ENCODE data around the gene IRX3. TPM values are rescaled to one million over a fixed set of nuclear protein-coding genes. Genes with fewer than 3 reads are reported as not detected.

Gene IRX3
- total RNA-seq, 1 experiment from 2014 or later: not detected

- no peak overlapping the region for H3K4me3 ChIP-seq (ENCODE audit: low read length)
- H3K4me2 ChIP-seq (ENCODE audit: low read depth, low read length, poor library complexity, severe bottlenecking): no peak overlapping the region
- no peak overlapping the region for H3K27ac ChIP-seq (ENCODE audit: low read length)
- no peaks in the 10 kb centered on the region for H3K27me3 ChIP-seq (ENCODE audit: low read length)
- H3K4me1 ChIP-seq (ENCODE audit: low read length): no peaks in the 10 kb centered on the region
- no peaks in the 10 kb centered on the region for H3K79me2 ChIP-seq (ENCODE audit: low read length)
- H3K9ac ChIP-seq (ENCODE audit: low read length): no peak overlapping the region
- no peak for DNase-seq
- H2AFZ ChIP-seq (ENCODE audit: low read length): no peak overlapping the region
- H4K20me1 ChIP-seq (ENCODE audit: insufficient read depth, low read depth, low read length): no peaks in the 10 kb centered on the region
- no peaks in the 10 kb centered on the region for H3K9me3 ChIP-seq (ENCODE audit: low read length)
- H3K9me2 ChIP-seq (replicated peaks; ENCODE audit: insufficient read depth, low read length): no peaks in the 10 kb centered on the region
- no peaks in the 10 kb centered on the region for H3K36me3 ChIP-seq (ENCODE audit: insufficient read depth, low read length)
Measured at GRCh38 chr16:54288835-54289241, 2.3 kb upstream of the IRX3 start.

DNA sequence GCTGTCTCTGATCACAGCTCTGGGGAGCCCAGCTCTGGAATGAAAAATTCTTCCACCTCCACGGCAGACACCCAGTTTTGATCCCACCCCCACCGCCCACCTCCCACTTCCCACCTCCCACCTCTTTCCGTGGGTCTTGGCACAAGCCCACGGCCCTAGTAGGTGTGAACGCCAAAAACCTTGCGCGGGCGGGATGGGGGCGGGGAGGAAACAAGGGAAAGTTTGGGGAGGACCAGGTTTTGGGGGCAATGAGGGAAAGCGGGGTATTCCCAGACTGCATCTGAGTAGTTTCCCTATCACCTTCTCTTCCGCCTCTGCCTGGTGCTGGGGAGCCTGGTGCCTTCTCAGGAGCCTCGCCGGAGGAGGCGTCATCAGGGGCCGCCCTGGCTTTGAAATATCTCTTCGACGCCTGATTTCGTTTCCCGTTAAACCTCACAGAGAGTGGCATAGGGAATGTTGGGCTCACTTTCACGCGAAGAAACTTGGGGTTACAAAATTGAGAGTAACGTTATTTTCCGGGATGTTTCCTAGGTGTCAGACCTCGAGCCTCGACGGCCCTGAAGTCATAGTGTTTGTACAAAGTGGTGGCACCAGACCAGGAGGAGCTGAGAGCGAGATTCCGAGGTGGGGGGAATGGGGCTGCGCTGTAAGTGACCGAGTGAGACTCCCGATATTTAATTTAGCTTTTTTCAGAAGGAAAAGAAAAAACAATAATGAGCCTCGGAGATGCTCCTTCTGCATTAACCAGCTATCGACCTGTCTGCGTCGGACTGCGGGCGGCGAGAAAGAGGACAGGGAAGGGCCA, 1.6 kb upstream of the IRX3 start:
- no peak overlapping the region for H3K27ac ChIP-seq (ENCODE audit: low read length)
- H4K20me1 ChIP-seq (ENCODE audit: insufficient read depth, low read depth, low read length): no peaks in the 10 kb centered on the region
- H3K9me2 ChIP-seq (replicated peaks; ENCODE audit: insufficient read depth, low read length): no peaks in the 10 kb centered on the region
- no peak overlapping the region for H3K9ac ChIP-seq (ENCODE audit: low read length)
- H3K79me2 ChIP-seq (ENCODE audit: low read length): no peaks in the 10 kb centered on the region
- H3K27me3 ChIP-seq (ENCODE audit: low read length): no peaks in the 10 kb centered on the region
- no peak overlapping the region for H2AFZ ChIP-seq (ENCODE audit: low read length)
- no peaks in the 10 kb centered on the region for H3K4me1 ChIP-seq (ENCODE audit: low read length)
- H3K36me3 ChIP-seq (ENCODE audit: insufficient read depth, low read length): no peaks in the 10 kb centered on the region
- H3K4me3 ChIP-seq (ENCODE audit: low read length): no peak overlapping the region
- DNase-seq: no peak
- no peak overlapping the region for H3K4me2 ChIP-seq (ENCODE audit: low read depth, low read length, poor library complexity, severe bottlenecking)
- no peaks in the 10 kb centered on the region for H3K9me3 ChIP-seq (ENCODE audit: low read length)

- Histone ChIP-seq H3K4me2 (ENCODE audit: low read depth, low read length, poor library complexity, severe bottlenecking) (no peak overlapping the region), H4K20me1 (ENCODE audit: insufficient read depth, low read depth, low read length) (no peaks in the 10 kb centered on the region), H2AFZ (ENCODE audit: low read length) (no peak overlapping the region), H3K4me1 (ENCODE audit: low read length) (no peaks in the 10 kb centered on the region), H3K9ac (ENCODE audit: low read length) (no peak overlapping the region), H3K9me3 (ENCODE audit: low read length) (no peaks in the 10 kb centered on the region), H3K9me2 (replicated peaks; ENCODE audit: insufficient read depth, low read length) (no peaks in the 10 kb centered on the region), H3K4me3 (ENCODE audit: low read length) (no peak overlapping the region), H3K36me3 (ENCODE audit: insufficient read depth, low read length) (no peaks in the 10 kb centered on the region), H3K27me3 (ENCODE audit: low read length) (no peaks in the 10 kb centered on the region), H3K79me2 (ENCODE audit: low read length) (no peaks in the 10 kb centered on the region), H3K27ac (ENCODE audit: low read length) (no peak overlapping the region)
- no peak for DNase-seq
Measured at GRCh38 chr16:54287131-54288029, 793 bp upstream of the IRX3 start.

- Histone ChIP-seq H3K4me3 (ENCODE audit: low read length) (no peak overlapping the region), H2AFZ (ENCODE audit: low read length) (no peak overlapping the region), H3K9me3 (ENCODE audit: low read length) (no peaks in the 10 kb centered on the region), H3K9me2 (replicated peaks; ENCODE audit: insufficient read depth, low read length) (no peaks in the 10 kb centered on the region), H3K36me3 (ENCODE audit: insufficient read depth, low read length) (no peaks in the 10 kb centered on the region), H3K4me2 (ENCODE audit: low read depth, low read length, poor library complexity, severe bottlenecking) (no peak overlapping the region), H3K27me3 (ENCODE audit: low read length) (no peaks in the 10 kb centered on the region), H4K20me1 (ENCODE audit: insufficient read depth, low read depth, low read length) (no peaks in the 10 kb centered on the region), H3K9ac (ENCODE audit: low read length) (no peak overlapping the region), H3K4me1 (ENCODE audit: low read length) (no peaks in the 10 kb centered on the region), H3K79me2 (ENCODE audit: low read length) (no peaks in the 10 kb centered on the region), H3K27ac (ENCODE audit: low read length) (no peak overlapping the region)
- DNase-seq: no peak
Measured at GRCh38 chr16:54286090-54286365, 559 bp downstream of the IRX3 start.

- Histone ChIP-seq H3K9me3 (ENCODE audit: low read length) (no peaks in the 10 kb centered on the region), H3K27me3 (ENCODE audit: low read length) (no peaks in the 10 kb centered on the region), H3K79me2 (ENCODE audit: low read length) (no peaks in the 10 kb centered on the region), H2AFZ (ENCODE audit: low read length) (no peak overlapping the region), H4K20me1 (ENCODE audit: insufficient read depth, low read depth, low read length) (no peaks in the 10 kb centered on the region), H3K9ac (ENCODE audit: low read length) (no peak overlapping the region), H3K9me2 (replicated peaks; ENCODE audit: insufficient read depth, low read length) (no peaks in the 10 kb centered on the region), H3K36me3 (ENCODE audit: insufficient read depth, low read length) (no peaks in the 10 kb centered on the region), H3K4me2 (ENCODE audit: low read depth, low read length, poor library complexity, severe bottlenecking) (no peak overlapping the region), H3K4me3 (ENCODE audit: low read length) (no peak overlapping the region), H3K27ac (ENCODE audit: low read length) (no peak overlapping the region), H3K4me1 (ENCODE audit: low read length) (no peaks in the 10 kb centered on the region)
- no peak for DNase-seq
Measured at GRCh38 chr16:54285414-54286089, 1.0 kb downstream of the IRX3 start.

- H2AFZ ChIP-seq (ENCODE audit: low read length): no peak overlapping the region
- H3K4me2 ChIP-seq (ENCODE audit: low read depth, low read length, poor library complexity, severe bottlenecking): no peak overlapping the region
- no peak overlapping the region for H3K4me3 ChIP-seq (ENCODE audit: low read length)
- H4K20me1 ChIP-seq (ENCODE audit: insufficient read depth, low read depth, low read length): no peaks in the 10 kb centered on the region
- H3K27me3 ChIP-seq (ENCODE audit: low read length): no peaks in the 10 kb centered on the region
- no peaks in the 10 kb centered on the region for H3K9me2 ChIP-seq (replicated peaks; ENCODE audit: insufficient read depth, low read length)
- DNase-seq: no peak
- no peaks in the 10 kb centered on the region for H3K9me3 ChIP-seq (ENCODE audit: low read length)
- no peak overlapping the region for H3K9ac ChIP-seq (ENCODE audit: low read length)
- no peaks in the 10 kb centered on the region for H3K4me1 ChIP-seq (ENCODE audit: low read length)
- H3K27ac ChIP-seq (ENCODE audit: low read length): no peak overlapping the region
- H3K79me2 ChIP-seq (ENCODE audit: low read length): no peaks in the 10 kb centered on the region
- no peaks in the 10 kb centered on the region for H3K36me3 ChIP-seq (ENCODE audit: insufficient read depth, low read length)
Measured at GRCh38 chr16:54284931-54285413, 1.6 kb downstream of the IRX3 start.

DNA sequence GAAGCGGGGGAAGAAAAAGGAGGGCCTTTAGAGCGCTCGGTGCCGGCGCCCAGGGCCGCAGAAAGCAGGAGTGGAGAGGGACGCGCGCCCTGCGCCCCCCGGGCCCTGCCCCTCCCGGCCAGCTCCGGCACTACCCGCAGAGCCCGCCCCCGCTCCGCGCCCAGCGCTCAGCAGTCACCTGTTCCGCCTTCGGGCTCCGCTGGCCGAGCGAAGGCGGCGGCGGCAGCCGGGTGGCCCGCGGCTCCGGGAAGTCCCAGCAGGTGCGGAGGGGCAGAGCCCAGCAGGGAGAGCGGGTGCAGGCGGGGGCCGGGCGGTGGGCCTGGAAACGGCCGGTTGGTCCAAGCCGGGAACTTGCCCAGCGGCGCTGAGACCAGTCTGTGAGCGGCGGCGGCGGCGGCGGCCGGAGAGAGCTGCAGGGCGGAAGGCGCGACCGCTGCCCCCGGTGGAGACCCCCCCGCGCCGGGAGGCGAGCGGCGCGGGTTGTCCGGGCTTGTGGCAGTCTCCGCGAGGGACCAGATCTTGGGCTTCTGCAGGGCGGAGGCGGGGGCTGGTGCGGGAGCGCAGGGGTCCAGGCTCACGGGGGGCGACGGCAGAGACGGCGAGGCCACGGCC, 2.2 kb downstream of the IRX3 start:
- Histone ChIP-seq H3K4me1 (ENCODE audit: low read length) (no peaks in the 10 kb centered on the region), H3K4me3 (ENCODE audit: low read length) (no peak overlapping the region), H3K9me2 (replicated peaks; ENCODE audit: insufficient read depth, low read length) (no peaks in the 10 kb centered on the region), H3K9me3 (ENCODE audit: low read length) (no peaks in the 10 kb centered on the region), H3K36me3 (ENCODE audit: insufficient read depth, low read length) (no peaks in the 10 kb centered on the region), H3K79me2 (ENCODE audit: low read length) (no peaks in the 10 kb centered on the region), H3K4me2 (ENCODE audit: low read depth, low read length, poor library complexity, severe bottlenecking) (no peak overlapping the region), H3K27ac (ENCODE audit: low read length) (no peak overlapping the region), H2AFZ (ENCODE audit: low read length) (no peak overlapping the region), H3K27me3 (ENCODE audit: low read length) (no peaks in the 10 kb centered on the region), H4K20me1 (ENCODE audit: insufficient read depth, low read depth, low read length) (no peaks in the 10 kb centered on the region), H3K9ac (ENCODE audit: low read length) (no peak overlapping the region)
- DNase-seq: no peak
